Measurements from ENCODE around the gene KRTAP10-12. TPM values are rescaled to one million over a fixed set of nuclear protein-coding genes. Genes with fewer than 3 reads are reported as not detected.

The KRTAP10-12 gene
- polyA plus RNA-seq, 1 donor: not detected

Other genes with a start within 250 kb of the KRTAP10-12 start
- 18.8 TPM for gene LRRC3, start 241.7 kb upstream of the KRTAP10-12 start, polyA plus RNA-seq
- gene KRTAP10-1, start 157.0 kb upstream of the KRTAP10-12 start, polyA plus RNA-seq: not detected
- not detected for gene KRTAP10-2, start 145.7 kb upstream of the KRTAP10-12 start, polyA plus RNA-seq
- gene KRTAP10-3, start 138.4 kb upstream of the KRTAP10-12 start, polyA plus RNA-seq: not detected
- gene KRTAP10-4, start 123.4 kb upstream of the KRTAP10-12 start, polyA plus RNA-seq: not detected
- gene KRTAP10-5, start 116.6 kb upstream of the KRTAP10-12 start, polyA plus RNA-seq: not detected
- not detected for gene KRTAP10-6, start 104.7 kb upstream of the KRTAP10-12 start, polyA plus RNA-seq
- not detected for gene KRTAP10-7, start 96.6 kb upstream of the KRTAP10-12 start, polyA plus RNA-seq
- not detected for gene KRTAP10-8, start 85.1 kb upstream of the KRTAP10-12 start, polyA plus RNA-seq
- not detected for gene KRTAP10-9, start 70.1 kb upstream of the KRTAP10-12 start, polyA plus RNA-seq
- gene KRTAP10-10, start 59.8 kb upstream of the KRTAP10-12 start, polyA plus RNA-seq: not detected
- gene KRTAP10-11, start 50.8 kb upstream of the KRTAP10-12 start, polyA plus RNA-seq: not detected
- gene KRTAP12-4, start 42.5 kb upstream of the KRTAP10-12 start, polyA plus RNA-seq: not detected
- not detected for gene KRTAP12-3, start 39.2 kb upstream of the KRTAP10-12 start, polyA plus RNA-seq
- not detected for gene KRTAP12-2, start 30.2 kb upstream of the KRTAP10-12 start, polyA plus RNA-seq
- not detected for gene KRTAP12-1, start 15.0 kb upstream of the KRTAP10-12 start, polyA plus RNA-seq
- gene TSPEAR, start 14.4 kb downstream of the KRTAP10-12 start, polyA plus RNA-seq: 0.55 TPM
- 97.1 TPM for gene UBE2G2, start 104.6 kb downstream of the KRTAP10-12 start, polyA plus RNA-seq
- gene SUMO3, start 120.9 kb downstream of the KRTAP10-12 start, polyA plus RNA-seq: 94.4 TPM
- 185 TPM for gene PTTG1IP, start 176.5 kb downstream of the KRTAP10-12 start, polyA plus RNA-seq
- gene ITGB2, start 223.7 kb downstream of the KRTAP10-12 start, polyA plus RNA-seq: 17.1 TPM
- gene SLX9, start 242.9 kb downstream of the KRTAP10-12 start, polyA plus RNA-seq: 19.4 TPM

All from large intestine (tissue), 1 donor.